HG03097 (cell line): Measurements from ENCODE around the gene CEP126.

ENCODE experiments used
- ATAC-seq: cut with Tn5 transposase; IDR thresholded peaks from one replicate; pipeline ENCODE4 v1.9.1; 2021; ENCODE audit not compliant: unreplicated experiment, low FRiP score

Gene CEP126

DNA sequence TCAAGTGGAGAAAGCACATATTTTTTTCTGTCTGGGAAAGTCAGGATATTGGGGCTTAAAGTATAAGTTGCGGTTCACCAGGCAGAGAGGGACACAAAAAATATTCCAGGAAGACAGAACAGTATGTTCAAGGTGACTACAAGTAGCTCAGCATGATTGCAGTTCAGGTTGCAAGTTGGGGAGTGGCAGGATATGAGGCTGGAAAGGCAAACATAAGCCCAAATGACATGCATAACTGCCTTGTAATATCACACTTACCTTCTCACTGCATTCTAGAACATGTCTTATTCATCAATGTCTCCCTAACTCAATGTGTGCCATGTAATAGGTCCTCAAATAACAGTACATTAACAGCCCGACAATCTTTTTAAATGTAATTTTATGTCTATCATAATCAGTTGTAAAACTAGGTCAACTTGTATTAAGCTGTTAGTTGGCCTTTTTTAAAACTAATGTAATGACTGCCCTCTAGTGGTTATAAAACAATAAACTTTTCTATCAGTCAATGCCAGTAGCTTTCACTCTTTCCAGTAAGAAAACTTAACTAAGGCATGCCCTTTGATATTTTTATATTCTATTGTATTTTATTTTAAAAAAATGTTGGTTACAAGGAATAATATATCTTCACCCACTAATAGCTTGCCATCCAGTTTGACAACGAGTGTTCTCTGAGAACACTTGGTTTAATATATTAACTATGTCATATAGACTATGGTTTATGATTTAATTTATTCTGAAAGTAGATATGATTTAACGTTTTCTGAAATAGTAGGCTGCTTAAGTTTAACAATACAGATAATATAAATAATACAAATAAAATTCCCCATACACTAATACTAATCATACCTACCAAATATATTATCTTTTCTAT lies 93.0 kb downstream of the CEP126 start:
- ATAC-seq, result no peak

DNA sequence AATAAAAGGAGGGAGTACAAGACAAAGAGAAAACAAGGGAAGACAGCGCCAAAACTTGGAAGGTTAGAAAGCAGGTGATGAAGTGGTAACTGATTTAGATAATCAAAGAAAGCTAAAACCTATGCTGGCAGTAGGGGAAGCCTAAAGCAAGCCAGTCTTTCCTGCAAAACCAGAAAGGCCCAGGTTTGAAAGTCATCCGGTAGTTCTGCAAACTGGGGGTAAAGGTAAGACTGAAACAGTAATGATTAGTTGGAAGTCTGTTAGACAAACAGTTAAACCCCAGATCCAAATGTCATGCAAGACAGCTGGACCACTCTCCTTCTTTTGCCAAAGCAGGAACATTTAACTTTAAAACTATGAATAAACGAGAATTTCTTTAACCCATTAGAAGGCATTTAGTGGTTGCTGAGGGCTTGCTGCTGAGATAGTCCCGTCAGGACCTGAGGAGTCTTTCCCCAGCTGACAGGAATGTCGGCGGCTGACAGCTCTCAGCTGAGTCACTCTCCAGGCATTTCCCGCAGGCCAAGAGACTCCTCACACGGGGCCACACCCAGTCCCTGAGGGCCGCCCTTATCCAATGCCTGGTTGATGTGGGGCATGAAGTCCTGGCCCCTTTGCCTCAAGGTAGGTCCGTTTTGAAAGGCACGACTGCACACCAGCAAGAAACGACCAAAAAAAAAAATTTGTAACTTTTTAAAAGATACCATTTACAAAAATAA lies 96.1 kb downstream of the CEP126 start:
- ATAC-seq, result no peak

DNA sequence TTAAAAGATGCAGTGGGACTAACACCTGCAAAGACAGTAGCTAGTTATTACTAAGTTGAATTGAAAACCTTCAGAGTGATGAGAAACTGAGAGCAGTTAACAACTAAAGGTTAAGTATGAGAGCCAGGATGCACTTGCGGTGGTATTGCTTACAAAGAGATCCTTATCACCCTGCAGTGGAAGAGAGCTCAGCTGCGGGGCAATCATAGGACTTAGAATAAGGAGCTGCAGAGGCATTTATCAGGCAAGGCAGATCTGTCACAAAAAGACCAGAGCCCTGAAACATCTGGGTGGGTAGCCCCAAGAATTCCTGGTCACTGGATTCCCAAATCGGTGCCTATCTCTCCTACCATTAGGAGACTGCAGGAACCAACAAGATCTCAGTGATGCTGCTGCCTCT lies 98.1 kb downstream of the CEP126 start:
- no peak for ATAC-seq

DNA sequence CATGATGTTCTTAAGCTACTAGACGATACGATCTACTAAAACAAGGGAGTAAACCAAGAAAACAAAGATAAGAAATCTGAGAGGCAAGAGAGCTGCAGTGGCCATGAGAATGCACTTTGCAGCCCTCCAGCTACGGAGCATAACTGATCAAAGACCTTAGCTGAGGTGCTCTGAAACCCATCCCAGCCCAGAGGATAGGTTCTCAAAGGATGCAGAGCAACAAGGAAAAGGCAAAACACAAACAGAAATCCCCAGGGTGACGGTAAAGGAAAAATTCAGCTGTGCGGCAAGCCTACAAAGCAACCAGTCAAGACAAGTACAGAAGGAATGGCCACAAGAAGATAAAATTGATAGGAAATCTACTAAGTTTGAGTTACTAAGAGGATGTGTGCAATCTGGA lies 99.9 kb downstream of the CEP126 start:
- ATAC-seq, result no peak

DNA sequence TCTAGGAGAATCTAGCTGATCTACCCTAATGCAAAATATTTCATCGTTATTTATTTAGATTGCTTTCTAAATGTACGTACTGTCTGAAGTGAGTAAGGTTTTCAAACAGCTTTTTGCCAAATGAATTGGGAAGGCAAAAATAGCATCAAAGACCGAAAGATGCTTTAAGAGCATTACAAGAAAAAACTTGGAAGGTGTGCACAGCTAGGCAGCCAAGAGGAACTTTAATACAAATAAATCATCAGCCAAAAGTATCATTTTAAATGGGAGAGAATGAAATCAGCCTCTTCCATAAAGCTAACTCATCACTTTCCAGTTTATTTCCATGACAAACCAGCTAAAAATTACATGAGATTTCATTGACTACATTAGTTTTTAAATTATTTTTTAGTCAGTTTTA lies 102.2 kb downstream of the CEP126 start:
- ATAC-seq, result no peak

DNA sequence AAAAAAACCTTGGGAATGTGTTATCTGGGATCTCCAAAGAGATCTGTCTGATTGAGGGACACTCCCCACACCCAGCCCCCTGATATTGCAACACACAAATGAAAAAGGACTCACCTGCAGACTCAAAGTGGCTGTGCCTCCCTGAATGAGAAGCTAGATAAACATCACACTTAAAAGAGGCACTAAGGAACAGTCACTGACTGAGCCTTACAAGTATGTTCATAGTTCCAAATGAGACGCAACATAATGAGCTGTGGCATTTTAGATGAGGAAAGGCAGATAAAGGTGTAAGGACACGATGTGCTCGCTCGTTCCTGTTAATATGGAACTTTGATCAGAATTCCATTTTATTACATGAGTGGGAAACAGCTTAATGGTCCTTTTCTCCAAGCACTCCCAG lies 111.4 kb downstream of the CEP126 start:
- ATAC-seq, result no peak

DNA sequence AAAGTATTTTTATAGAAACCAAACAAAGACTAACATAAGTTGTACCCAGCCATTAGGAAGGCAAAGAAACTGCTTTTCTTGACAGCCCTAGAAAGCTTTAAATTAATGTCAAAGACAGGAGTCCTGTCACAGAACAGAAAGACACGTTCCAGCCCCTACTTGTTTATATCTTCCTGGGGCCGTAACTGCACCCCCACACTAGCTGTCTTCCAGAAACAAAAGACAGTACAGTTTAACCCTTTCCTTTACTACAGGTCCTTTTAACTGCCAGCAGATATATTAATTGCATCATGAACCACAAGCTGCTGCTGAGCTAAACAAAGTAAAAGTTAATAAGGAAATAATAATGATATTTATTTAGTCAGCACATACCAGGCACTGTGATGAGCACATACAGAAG lies 112.1 kb downstream of the CEP126 start:
- ATAC-seq, result no peak

DNA sequence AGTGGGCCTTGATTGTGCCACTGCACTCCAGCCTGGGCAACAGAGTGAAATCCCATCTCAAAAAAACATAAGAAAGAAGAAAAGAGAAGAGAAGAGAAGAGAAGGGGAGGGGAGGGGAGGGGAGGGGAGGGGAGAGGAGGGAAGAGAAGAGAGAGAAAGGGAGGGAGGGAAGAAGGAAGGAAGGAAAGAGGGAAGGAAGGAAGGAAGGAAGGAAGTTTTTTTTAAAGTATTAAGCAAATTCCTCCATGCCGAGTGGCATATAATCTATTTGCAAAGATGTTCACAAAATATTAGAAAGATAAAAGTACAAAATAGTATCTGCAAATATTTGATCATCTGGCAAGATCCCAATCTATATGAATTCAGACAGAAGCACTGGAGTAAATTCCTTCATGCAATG lies 121.9 kb downstream of the CEP126 start:
- ATAC-seq, result no peak

DNA sequence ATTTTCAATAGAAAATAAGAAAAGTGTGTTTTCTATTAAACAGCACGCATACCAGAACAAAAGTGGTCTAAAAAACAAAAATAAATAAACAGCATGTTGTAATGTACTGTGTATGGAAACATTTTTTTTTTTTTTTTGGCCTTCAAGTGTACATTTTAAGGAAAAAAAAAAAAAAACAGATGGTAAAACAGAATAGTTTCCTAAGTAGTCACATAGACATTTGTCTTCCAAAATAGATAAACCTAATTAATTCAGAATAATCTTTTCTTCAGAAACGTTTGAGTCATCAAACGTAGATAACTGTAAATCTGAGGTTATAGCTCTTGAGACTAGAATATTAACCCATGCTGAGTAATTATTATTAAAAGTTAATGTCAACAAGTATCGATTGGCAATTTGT lies 132.0 kb downstream of the CEP126 start:
- ATAC-seq, result no peak

DNA sequence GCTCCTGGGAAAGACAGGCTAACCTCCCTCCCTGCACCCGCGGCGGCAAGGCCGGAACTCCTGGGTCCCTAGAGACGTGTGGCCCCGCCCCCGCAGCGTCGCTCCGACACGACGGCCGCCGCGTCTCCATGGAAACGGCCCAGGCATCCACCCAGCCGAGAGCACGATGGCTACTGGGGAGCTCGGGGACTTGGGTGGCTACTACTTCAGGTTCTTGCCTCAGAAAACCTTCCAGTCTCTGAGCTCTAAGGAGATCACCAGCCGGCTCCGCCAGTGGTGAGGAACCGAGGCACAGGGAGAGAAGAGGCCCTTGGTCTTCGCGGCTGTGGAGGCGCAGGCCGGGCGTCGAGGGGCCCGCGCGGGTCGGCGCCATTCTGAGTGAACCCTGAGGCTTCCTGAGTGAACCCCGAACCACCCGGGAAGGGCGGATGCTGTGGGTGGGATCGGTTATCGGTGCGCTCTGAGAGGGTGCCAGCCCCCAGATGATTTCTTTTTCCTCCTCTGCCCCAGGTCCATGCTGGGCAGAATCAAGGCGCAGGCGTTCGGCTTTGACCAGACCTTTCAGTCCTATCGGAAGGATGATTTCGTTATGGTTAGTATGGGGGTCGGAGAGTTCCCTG lies 132.6 kb downstream of the CEP126 start, which contains the start of gene CFAP300:
TSS of gene CFAP300 (plus strand) at position 133 of the 620 bp plus-strand sequence. CDS start at position 167, 34 bp downstream.
- ATAC-seq, result no peak
